IPS DF 19.7 (cell line): ENCODE measurements around the gene KRTAP10-2.

Experiments used
- DNase-seq: peaks from one replicate; pipeline ENCODE4 v3.0.0-alpha.2; 2013; ENCODE audit warnings: low read depth, low spot score

Gene KRTAP10-2

DNA sequence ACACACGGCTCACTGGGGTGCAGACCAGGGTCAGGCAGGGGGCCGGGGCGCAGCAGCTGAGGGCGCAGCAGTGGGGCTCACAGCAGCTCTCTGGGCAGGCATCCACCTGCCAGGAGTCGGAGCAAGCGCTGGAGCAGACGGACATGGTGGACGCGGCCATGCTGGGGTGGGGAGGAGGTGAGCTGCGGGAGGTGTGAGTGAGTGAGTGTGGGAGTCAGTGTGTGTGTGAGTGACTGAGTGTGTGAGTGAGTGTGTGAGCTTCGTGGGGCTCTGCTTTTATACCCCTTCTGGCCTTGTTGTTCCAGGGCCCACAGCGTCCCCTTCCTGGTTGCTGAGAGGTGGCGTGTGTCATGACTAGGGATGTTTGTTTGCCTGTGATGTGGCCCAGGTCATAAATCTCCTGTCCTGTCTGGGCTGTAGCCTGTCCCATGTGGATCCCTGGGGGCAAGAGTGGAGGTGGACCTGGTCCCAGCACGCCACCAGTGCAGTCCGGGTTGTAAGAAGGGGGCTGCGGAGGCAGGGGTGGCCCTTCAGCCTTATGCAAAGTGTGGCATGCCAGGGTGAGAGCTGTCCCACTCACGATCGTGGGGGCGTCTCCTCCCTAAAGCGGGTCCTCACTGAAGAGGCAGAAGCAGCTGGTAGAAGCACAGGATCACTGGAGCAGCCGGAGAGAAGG lies 11.2 kb downstream of the KRTAP10-2 start, which contains the start of gene KRTAP10-1:
Gene KRTAP10-1, minus strand, starts transcription at position 205 of the 676 bp plus-strand sequence. Its CDS starts 45 bp downstream, at position 160.
- DNase-seq, result no peak

DNA sequence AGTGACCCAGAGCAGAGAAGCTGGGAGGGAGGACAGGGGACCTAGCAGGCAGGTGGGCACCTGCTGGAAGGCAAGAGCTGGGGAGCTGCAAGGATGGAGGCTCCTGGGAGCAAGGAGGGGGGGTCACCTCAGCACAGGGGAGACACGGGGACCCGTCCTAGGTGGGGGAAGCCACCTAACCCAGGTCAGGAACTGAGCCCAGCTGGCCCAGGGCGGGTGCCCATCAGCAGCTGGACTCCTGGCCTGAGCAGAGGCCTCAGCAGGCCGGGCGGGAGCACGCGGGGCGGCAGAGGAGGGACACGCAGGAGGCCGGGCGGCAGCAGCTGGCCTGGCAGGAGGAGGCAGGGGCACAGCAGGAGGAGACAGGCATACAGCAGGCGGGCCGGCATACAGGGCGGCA lies 12.3 kb downstream of the KRTAP10-2 start:
- no peak for DNase-seq

- no peak for DNase-seq
These were observed 13.1 kb downstream of the KRTAP10-2 start for GRCh38 chr21:44537930-44538911.

- no peak for DNase-seq
These were observed 15.3 kb downstream of the KRTAP10-2 start for GRCh38 chr21:44535963-44536362.

DNA sequence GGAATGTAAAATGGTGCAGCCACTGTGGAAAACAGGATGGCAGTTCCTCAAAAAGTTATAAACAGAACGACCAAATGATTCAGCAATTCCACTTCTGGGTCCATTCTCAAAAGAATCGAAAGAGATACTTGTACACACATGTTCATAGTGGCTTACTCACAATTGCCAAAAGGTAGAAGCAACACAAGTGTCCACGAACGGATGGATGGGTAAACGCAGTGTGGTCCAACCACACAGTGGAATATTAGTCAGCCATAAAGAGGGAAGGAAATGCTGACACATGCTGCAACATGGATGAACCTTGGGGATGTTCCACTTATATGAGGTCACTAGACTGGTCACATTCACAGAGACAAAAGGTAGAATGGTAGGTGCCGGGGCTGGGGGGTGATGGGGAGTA lies 16.6 kb downstream of the KRTAP10-2 start:
- DNase-seq, result no peak

GRCh38 chr21:44533891-44534627 lies 17.2 kb downstream of the KRTAP10-2 start:
- no peak for DNase-seq

DNA sequence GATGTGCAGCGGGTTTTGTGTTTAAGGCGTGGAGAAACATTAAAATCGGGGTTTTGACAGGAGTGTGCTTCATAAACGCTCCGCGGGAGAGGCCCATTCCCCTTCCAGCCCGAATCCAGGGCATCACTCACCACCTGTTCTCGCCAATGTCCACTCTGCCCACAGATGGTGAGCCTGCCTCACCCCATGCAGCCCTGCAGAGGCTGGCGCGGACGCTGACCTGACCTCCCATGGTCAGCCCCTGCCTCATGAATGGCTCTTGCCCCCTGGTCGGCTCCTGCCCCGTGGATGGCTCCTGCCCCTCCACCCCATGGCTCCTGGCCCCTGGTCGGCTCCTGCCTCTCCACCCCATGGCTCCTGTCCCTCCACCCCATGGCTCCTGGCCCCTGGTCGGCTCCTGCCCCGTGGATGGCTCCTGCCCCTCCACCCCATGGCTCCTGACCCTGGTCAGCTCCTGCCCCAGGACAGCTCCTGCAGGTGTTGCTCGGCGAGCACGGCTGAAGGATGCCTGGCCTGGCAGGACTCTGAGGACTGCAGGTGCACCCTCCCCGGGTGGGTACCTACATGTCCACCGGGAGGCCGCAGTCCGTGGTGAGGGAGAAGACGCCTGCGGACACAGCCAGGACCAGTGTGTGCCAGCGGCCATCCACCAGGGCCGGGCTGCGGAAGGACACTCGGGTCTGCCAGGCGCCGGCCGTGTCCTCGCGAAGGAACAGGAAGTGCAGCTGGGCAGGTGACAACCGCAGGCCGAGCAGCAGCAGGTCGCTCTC lies 18.0 kb downstream of the KRTAP10-2 start:
- no peak for DNase-seq

DNA sequence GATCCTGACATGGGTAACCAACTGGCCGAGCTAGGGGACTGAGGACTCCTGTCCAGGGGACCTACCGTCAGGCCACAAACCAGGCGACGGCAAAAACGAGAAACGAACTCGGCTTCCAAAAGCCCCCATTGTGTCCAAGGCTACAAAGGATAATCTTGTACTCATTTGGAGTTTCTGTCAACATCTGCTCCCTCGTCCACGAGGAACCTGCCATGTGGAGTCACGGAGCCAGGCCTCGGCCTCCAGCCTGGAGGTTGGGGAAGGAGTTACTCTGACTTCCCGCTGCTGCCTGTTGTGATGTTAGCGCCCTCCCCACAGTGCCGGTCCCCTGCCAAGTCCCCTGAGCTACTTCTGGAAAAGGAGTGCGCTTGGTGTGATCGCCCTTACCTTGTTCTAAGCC lies 18.6 kb downstream of the KRTAP10-2 start:
- no peak for DNase-seq

GRCh38 chr21:44531606-44532564 lies 19.4 kb downstream of the KRTAP10-2 start:
- no peak for DNase-seq

GRCh38 chr21:44530903-44531605 lies 20.3 kb downstream of the KRTAP10-2 start:
- no peak for DNase-seq

GRCh38 chr21:44530221-44530902 lies 20.9 kb downstream of the KRTAP10-2 start:
- DNase-seq, result no peak

DNA sequence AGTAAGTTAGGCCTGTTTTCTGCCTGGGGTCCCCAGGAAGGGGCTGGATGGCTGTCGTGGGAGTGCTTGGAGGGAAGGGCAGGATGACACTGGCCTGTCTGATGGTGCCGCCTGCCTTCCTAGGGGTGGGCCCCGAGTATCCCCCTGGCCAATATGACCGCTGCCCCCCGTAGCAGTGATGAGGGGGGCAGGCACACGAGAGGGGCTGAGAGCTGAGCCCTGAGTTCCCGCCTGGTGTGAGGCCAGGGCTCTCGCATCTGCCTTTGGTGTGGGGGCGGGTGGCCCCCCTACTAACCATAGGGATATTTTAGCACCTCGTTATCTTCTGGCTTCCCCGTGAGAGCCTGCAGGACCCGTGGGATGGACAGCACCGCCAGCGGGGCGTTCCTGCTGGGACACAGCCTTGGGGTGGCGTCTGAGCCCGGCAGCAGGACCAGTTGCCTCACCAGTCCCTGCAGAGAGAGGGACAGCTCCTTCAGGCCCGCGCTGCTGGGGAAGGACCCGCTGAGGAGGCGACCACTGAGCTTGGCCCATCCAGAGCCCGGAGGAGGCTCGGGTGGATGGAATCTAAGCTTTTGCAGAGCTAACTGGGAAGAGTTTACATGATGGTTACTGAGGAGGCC lies 21.7 kb downstream of the KRTAP10-2 start:
- no peak for DNase-seq

DNA sequence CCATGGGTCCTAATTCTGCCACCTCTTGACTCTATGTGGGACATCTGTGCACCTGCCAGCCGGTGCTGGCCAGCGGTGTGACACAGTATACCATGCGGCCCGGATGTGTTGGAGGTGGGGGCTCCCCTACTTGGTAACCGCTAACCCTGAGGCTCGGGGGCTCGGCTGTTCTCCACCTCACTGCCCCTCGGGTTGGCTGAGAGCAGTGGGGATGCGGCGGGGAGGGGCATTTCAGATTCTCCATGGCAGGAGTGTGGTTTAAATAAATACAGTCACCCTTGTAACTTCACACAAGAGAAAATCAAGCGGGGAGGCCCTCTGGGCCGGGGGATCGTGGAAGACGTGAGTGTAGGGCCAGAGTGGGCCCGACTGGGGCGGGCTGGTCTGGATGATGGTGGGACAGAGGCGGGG lies 22.3 kb downstream of the KRTAP10-2 start:
- DNase-seq, result no peak

DNA sequence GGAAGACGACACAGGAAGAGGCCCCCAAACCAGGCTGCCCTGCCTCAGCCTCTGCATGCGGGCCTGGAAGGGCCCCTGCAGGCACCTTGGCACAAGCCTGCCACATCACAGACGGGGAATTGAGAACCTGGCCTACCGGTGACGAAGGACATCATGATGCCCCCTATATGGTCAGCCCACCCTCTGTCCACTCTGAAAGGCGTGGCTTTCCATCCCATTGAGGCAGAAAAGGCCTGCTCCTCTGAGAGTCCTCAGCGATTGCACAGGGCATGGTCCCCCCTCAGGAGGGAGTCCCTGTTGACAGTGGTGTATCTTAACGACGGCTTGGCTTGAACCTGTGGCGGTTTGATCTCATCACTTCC lies 22.7 kb downstream of the KRTAP10-2 start:
- DNase-seq, result no peak

DNA sequence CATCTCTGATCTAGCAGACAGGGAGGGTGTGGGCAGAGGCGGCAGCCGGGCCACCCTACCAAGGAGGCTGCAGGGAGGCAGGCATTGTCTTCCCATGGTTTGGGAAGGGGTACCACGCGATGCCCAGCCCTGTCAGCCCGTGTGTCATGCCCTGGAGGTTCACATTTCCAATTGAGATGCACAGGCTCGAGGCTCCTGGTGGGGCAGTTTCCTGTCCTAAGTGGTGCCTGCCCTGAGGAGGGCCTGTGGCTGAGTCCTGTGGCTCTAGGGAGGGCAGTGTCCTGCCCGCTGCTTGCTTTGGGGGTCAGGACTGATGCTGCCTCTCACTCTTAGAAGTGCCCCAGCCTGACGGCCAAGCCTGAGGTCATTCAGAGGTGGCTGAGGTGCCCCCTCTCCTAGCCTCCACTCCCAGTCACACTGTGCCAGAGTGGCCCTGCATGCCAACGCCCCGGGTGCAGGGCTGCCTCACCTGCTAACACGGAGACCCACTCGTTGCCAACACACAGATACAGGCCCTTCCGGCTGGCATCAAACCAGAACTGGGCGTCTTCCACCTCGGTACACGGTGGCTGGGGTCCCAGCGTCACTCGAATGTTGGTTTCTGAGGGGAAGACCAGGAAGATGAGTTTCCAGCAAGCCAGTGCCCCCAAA lies 23.2 kb downstream of the KRTAP10-2 start:
- no peak for DNase-seq

GRCh38 chr21:44527156-44527982 lies 23.9 kb downstream of the KRTAP10-2 start:
- DNase-seq, result no peak
